Stimulated activated CD8-positive, alpha-beta memory T cell treated with anti-CD3 and anti-CD28 coated beads, Interleukin-4, amount 100 ng/mL, for 1 hour (primary cell): ENCODE measurements around the gene SLC1A2.

Experiments
- DNase-seq, 2 donors: peaks; one replicate each; pipeline ENCODE4 v3.0.0-alpha.2; 2020; ENCODE audit warnings: low read depth in 2 of 2, low spot score in 1 of 2

SLC1A2 gene

GRCh38 chr11:35330156-35330889 is 89.0 kb downstream of the SLC1A2 start:
- DNase-seq, result no peak

DNA sequence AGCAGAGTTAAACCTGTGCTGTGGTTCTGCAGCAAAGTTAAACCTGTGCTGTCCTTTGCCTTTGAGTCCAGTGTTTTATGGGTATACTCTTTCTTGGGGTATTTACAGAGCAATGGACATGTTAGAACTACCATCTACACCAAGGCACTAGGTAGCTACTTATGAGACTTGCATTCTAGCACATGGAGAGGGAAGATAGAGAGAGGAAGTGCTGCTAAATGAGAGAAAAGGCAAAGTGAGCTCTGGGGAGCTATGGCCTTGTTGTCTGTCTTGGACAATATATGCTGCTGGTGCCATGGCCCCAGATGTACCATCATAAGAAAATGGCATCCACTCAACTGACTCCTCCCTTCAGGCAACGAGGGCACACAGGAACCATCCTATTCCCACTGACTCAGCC is 91.5 kb downstream of the SLC1A2 start:
- no peak for DNase-seq

DNA sequence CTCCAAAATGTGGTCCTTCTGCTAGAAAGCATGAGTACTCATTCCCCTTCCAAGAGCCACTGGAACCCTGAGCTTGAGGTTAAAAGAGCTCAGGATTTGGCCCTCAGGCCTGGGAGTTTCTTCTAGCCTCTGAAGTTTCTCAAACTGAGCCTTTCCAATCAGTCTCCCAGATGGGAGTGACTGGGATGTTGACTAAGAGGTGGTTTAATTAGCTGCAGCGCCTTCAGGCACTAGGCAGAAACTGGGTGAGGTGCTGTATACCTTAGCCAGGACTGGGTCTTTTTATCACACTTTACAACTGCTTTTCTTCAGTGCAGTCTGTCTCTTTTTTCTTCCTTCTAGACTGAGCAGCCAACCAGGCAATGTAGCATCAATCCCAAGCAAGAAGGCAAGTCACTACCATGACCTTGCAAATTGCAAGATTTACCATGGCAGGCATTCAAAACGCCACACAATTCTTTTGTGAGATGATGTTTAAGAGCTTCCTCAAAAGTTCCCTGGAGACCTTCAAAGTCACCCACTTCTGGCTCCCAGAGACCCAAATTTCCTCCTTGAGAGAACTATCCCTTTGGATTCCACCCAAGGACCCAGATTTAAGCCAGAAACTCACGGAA is 93.0 kb downstream of the SLC1A2 start:
- DNase-seq, result no peak

GRCh38 chr11:35324981-35325380 is 94.4 kb downstream of the SLC1A2 start:
- DNase-seq, result no peak

- DNase-seq, result no peak
Measured at GRCh38 chr11:35324183-35324886, 95.0 kb downstream of the SLC1A2 start.

GRCh38 chr11:35323076-35323868 is 96.1 kb downstream of the SLC1A2 start:
- DNase-seq, result no peak

DNA sequence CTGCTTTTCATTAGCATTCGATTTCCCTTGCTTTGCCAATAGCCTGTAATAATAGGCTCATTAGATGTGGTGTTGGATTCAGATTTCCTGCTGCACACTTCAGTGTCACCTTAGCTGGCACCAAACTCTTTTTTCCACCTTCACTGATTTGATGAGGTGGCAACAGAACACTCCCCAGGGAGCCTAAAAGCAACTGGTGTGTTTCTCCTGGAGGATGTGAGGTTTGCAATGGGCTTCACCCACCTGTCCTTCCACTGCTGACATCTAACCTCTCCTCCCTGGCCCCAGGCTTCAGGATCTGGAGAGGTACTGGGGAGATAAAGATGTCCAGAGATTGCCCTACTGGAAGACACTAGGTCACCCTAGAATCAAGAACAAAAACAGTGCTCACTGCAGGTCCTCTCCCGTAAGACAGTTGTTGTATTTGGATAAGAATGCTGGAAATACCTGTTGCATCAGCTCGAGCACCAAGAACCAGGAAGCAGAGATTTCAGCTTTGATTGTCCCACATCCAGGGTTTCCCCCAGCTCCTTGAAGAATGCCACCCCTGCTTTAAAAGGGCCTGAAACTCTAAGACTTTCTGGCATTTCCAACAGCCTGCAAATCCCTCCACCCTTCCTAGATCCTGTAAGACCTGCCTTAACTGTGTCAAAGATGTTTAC is 96.9 kb downstream of the SLC1A2 start:
- no peak for DNase-seq

GRCh38 chr11:35321532-35322317 is 97.6 kb downstream of the SLC1A2 start:
- DNase-seq, result no peak

GRCh38 chr11:35321111-35321510 is 98.2 kb downstream of the SLC1A2 start:
- DNase-seq, result no peak

DNA sequence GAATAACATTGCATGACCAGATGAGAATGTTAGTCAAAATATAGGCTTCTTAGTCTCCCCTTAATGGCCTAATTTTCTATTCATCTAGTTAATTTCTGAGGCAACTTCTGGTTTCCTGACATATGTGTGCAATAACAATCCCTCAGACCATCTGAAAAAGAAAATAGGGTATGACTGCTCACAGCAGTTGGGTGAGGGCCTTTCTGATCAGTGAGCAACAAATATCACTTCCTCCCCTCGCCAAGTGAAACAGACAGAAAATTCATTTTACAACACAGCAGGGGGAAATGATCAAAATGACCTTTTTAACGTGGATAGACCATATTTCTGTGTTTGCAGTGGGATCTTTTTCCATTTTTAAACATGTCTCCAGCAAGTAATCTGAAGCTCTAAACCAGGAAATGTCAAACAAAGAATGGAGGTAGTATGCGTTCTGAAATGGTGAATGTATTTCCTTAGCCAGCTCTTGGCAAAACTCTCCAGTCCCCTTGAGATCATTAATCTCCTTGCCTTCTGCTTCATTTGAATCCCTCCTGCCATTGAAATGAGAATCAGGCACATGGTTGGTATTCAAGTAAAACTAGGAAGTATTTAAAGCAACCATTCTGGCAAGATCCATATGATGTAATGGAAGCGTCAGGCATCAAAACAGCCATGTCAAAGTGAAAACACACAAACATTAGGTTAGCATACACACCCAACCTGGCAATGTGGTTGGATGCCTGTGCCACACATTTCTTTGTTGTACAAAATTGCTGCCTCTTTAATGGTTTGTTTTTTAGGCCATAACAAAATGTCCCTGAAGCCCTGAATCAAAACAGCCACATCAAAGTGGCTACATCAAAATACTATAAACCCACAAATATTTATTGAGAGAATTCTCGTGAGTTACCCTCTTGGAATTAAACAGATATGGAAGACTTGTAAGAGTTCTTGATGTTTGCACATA is 100.1 kb downstream of the SLC1A2 start:
- no peak for DNase-seq

- DNase-seq, result no peak
Measured at GRCh38 chr11:35318309-35318708, 101.0 kb downstream of the SLC1A2 start.

GRCh38 chr11:35317253-35317652 is 102.1 kb downstream of the SLC1A2 start:
- no peak for DNase-seq

DNA sequence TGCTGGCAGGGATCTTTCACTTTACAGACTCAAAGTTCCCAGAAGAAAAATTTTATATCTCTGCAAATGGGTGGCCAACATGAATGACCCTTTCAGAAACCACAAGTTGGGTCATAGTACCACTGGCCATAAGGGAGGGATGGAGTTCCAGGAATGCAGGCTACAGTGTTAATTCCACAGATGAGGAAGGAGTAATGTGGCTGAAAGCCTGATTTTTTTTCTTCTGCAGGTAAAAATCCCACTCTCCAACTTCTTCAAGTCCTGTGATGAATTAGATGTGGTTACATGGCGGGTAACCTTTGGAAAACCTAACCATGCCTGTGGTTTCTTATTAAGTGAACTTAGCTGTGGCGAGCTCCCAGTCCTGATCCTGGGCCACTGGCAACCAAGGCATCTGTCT is 103.2 kb downstream of the SLC1A2 start:
- DNase-seq, result no peak

DNA sequence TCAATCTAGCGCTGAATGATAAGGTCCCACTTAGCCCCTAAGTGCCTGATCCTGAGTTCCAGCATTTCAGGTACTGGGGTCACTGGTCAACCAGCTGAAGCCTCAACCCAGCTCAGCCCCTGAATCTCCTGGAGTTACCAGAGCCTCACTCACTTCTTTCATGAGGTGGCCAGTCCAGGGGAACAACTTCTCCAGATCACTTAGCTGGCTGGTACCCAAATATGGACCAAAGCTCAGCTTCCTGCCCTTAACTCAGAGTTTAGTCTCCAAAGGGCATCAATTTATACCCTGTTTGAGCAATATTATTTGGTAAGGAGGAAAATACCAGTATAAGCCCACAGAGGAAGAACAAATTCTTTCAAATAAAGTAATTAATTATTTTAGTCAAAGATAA is 105.6 kb downstream of the SLC1A2 start:
- DNase-seq, result no peak

GRCh38 chr11:35313066-35313759 is 106.1 kb downstream of the SLC1A2 start:
- no peak for DNase-seq

- DNase-seq, result no peak
Measured at GRCh38 chr11:35311331-35311730, 108.0 kb downstream of the SLC1A2 start.

DNA sequence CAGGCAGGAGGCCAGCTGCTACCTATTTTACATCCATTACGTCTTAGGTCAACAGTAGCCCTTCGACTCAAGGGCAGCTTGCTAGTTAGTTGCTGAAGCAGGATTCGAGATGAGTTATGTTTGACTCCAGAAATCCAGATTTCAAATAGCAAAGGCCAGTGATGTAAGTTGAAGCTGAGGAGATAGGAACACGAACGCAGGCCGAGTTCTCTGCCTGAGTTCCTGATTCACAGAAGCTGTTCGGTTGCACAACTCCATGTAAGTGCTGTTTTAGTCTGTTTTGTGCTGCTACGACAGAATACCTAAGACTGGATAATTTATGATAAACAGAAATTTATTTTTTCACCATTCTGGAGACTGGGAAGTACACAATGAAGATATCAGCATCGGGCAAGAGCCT is 111.2 kb downstream of the SLC1A2 start:
- DNase-seq, result no peak

- no peak for DNase-seq
Measured at GRCh38 chr11:35307221-35307621, 112.1 kb downstream of the SLC1A2 start.
